Ovary (tissue), 3 donors: ENCODE measurements around the gene TBC1D25.

Experiments used
- CTCF ChIP-seq, 3 donors: fragments of 450-650 bp in 2 of 3; fragments of 200-600 bp in 1 of 3; IDR thresholded peaks; one replicate each; pipeline versions ENCODE4 v1.5.1 to v1.8.0; 2016 to 2022; ENCODE audit warnings: antibody characterized with exemption in 3 of 3, mild to moderate bottlenecking in 1 of 3
- EP300 ChIP-seq: sonication (generic); formaldehyde crosslinking; IDR thresholded peaks from one replicate; pipeline ENCODE4 v1.6.1; 2017; ENCODE audit warnings: antibody characterized with exemption
- POLR2A ChIP-seq: fragments of 450-650 bp; IDR thresholded peaks from one replicate; pipeline ENCODE4 v1.6.1; 2017; ENCODE audit warnings: antibody characterized with exemption, mild to moderate bottlenecking, moderate library complexity
- donor health status: DM: no; HTN: no; CAD: no.

- no peak for TF ChIP-seq CTCF (IDR thresholded peaks at IDR 0.05)
- no peak for TF ChIP-seq POLR2A
- no peak for TF ChIP-seq EP300
Measured at GRCh38 chrX:48491809-48492208, 47.7 kb upstream of the TBC1D25 start.
